ENCODE measurements around the gene OPHN1. TPM values are rescaled to one million over a fixed set of nuclear protein-coding genes. Genes with fewer than 3 reads are reported as not detected.

Gene OPHN1
- total and polyA plus RNA-seq, 2 donors (not counting 3 experiments of a cell fraction or from before 2014, with no cell fraction given), result 3.9 to 6.7 TPM

GRCh38 chrX:68115371-68115770, 317.9 kb downstream of the OPHN1 start:
- Histone ChIP-seq H4K20me1 (replicated peaks; ENCODE audit: control insufficient read depth, extremely low read depth, insufficient read depth, low read length) (no peaks in the 10 kb centered on the region), H3K9me1 (replicated peaks; ENCODE audit: control insufficient read depth, extremely low read depth, insufficient read depth, low read length) (no peaks in the 10 kb centered on the region), H3K9ac (replicated peaks; ENCODE audit: extremely low read depth, insufficient read depth, low read length) (no peak overlapping the region), H3K36me3 (ENCODE audit: control insufficient read depth in 2 of 2, extremely low read depth in 1 of 2, insufficient read depth in 2 of 2, low read length in 2 of 2) (no peaks in the 10 kb centered on the region), H2AFZ (ENCODE audit: low read depth, low read length) (no peak overlapping the region), H3K4me1 (ENCODE audit: control insufficient read depth, extremely low read depth, insufficient read depth, low read length) (peaks cover 7% of the 10 kb centered on the region), H3K9me3 (replicated peaks; ENCODE audit: control insufficient read depth, insufficient read depth, low read length) (no peaks in the 10 kb centered on the region), H3K4me3 (replicated peaks in 1 of 3; ENCODE audit: insufficient read depth in 1 of 3, low read depth in 1 of 3, low read length in 3 of 3) (no peak overlapping the region), H3K4me2 (ENCODE audit: insufficient read depth, low read length) (no peak overlapping the region), H3K79me2 (ENCODE audit: control insufficient read depth, insufficient read depth, low read length) (no peaks in the 10 kb centered on the region), H3K27ac (ENCODE audit: insufficient read depth, low read depth, low read length) (no peak overlapping the region), H3K27me3 (ENCODE audit: control insufficient read depth in 2 of 2, insufficient read depth in 2 of 2, low read length in 2 of 2) (no peaks in the 10 kb centered on the region)
- no TSS peak for BruUV-seq (replicated peaks)
- TF ChIP-seq GATA2 (IDR thresholded peaks at IDR 0.05; ENCODE audit: insufficient read depth, insufficient read length, low read depth, low read length) (no peak), POLR2A (IDR thresholded peaks at IDR 0.05; ENCODE audit: low read depth, low read length) (no peak)
- FAIRE-seq (no peak), DNase-seq (ENCODE audit: low read depth, low spot score) (no peak)
- dilution Hi-C loops (cut with MboI; ENCODE audit: extremely low pct_ligation_motif_present, low sequenced_read_pairs) (no loop called here), intact Hi-C loops (cut with micrococcal nuclease) (no loop called here)
- CTCF ChIA-PET, result no interaction called here
- POLR2A ChIA-PET, result no interaction called here

GRCh38 chrX:68114573-68115129, 318.6 kb downstream of the OPHN1 start:
- no peak overlapping the region for H3K27ac ChIP-seq (ENCODE audit: insufficient read depth, low read depth, low read length)
- DNase-seq (ENCODE audit: low read depth, low spot score), result no peak
- dilution Hi-C loops (cut with MboI; ENCODE audit: extremely low pct_ligation_motif_present, low sequenced_read_pairs), result no loop called here

More at GRCh38 chrX:68114573-68115129, 318.6 kb downstream of the OPHN1 start:
- no peak overlapping the region for H3K4me2 ChIP-seq (ENCODE audit: insufficient read depth, low read length)
- BruUV-seq (replicated peaks), result no TSS peak
- no peaks in the 10 kb centered on the region for H4K20me1 ChIP-seq (replicated peaks; ENCODE audit: control insufficient read depth, extremely low read depth, insufficient read depth, low read length)
- intact Hi-C loops (cut with micrococcal nuclease), result no loop called here
- FAIRE-seq, result peak; percentile 40
- ChIA-PET CTCF (no interaction called here), POLR2A (no interaction called here)
- TF ChIP-seq JUN (IDR thresholded peaks at IDR 0.05; ENCODE audit: borderline replicate concordance, insufficient read depth, insufficient read length, low read depth) (no peak), MAX (IDR thresholded peaks at IDR 0.05; ENCODE audit: insufficient read depth, insufficient read length) (no peak), GATA2 (IDR thresholded peaks at IDR 0.05; ENCODE audit: insufficient read depth, insufficient read length, low read depth, low read length) (no peak), EZH2 (IDR thresholded peaks at IDR 0.05; ENCODE audit: borderline replicate concordance, low read depth, low read length, severe bottlenecking) (no peak), FOS (IDR thresholded peaks at IDR 0.05; ENCODE audit: borderline replicate concordance, insufficient read depth, low read length) (no peak), POLR2AphosphoS5 (IDR thresholded peaks at IDR 0.05; ENCODE audit: insufficient read depth, low read depth, low read length) (no peak)
- no peaks in the 10 kb centered on the region for H3K79me2 ChIP-seq (ENCODE audit: control insufficient read depth, insufficient read depth, low read length)
- H3K9me1 ChIP-seq (replicated peaks; ENCODE audit: control insufficient read depth, extremely low read depth, insufficient read depth, low read length), result no peaks in the 10 kb centered on the region
- H2AFZ ChIP-seq (ENCODE audit: low read depth, low read length), result no peak overlapping the region
- H3K4me1 ChIP-seq (ENCODE audit: control insufficient read depth, extremely low read depth, insufficient read depth, low read length), result peaks cover 7% of the 10 kb centered on the region
- H3K27me3 ChIP-seq (ENCODE audit: control insufficient read depth in 2 of 2, insufficient read depth in 2 of 2, low read length in 2 of 2), result no peaks in the 10 kb centered on the region
- H3K9ac ChIP-seq (replicated peaks; ENCODE audit: extremely low read depth, insufficient read depth, low read length), result no peak overlapping the region
- no peaks in the 10 kb centered on the region for H3K36me3 ChIP-seq (ENCODE audit: control insufficient read depth in 2 of 2, extremely low read depth in 1 of 2, insufficient read depth in 2 of 2, low read length in 2 of 2)
- H3K9me3 ChIP-seq (replicated peaks; ENCODE audit: control insufficient read depth, insufficient read depth, low read length), result no peaks in the 10 kb centered on the region
- H3K4me3 ChIP-seq (replicated peaks in 1 of 3; ENCODE audit: insufficient read depth in 1 of 3, low read depth in 1 of 3, low read length in 3 of 3), result no peak overlapping the region

Measured in endothelial cell of umbilical vein (primary cell).